Lower leg skin (tissue), 4 donors: ENCODE data around the gene KLF7. TPM values are rescaled to one million over a fixed set of nuclear protein-coding genes. Genes with fewer than 3 reads are reported as not detected.

Experiments
- DNase-seq, 2 donors: peaks; one replicate each; pipeline ENCODE4 v3.0.0-alpha.2; 2019; ENCODE audit warnings: low spot score in 2 of 2
- H3K4me3 ChIP-seq: fragments of 200-600 bp; sonication (generic); 2 replicates; pipeline ENCODE4 v1.5.1; 2017; ENCODE audit warnings: mild to moderate bottlenecking, low read depth; ENCODE audit not compliant: poor library complexity, severe bottlenecking
- CTCF ChIP-seq, 3 donors: fragments of 450-650 bp; IDR thresholded peaks; one replicate each; pipeline ENCODE4 v1.5.1; 2016; ENCODE audit warnings: antibody characterized with exemption in 3 of 3, mild to moderate bottlenecking in 3 of 3, moderate library complexity in 2 of 3
- POLR2A ChIP-seq, 2 donors: fragments of 450-650 bp; IDR thresholded peaks; one replicate each; pipeline ENCODE4 v1.6.1; 2016 to 2017; ENCODE audit warnings: antibody characterized with exemption in 2 of 2, mild to moderate bottlenecking in 1 of 2, moderate library complexity in 1 of 2
- WGBS, 2 donors: methylation state at CpG; one replicate each; pipeline ENCODE4 v1.1.5; 2018; 5-methylcytosine and 5-hydroxymethylcytosine counted together
- intact Hi-C: fragments of 100-400 bp; cut with DNase I; formaldehyde crosslinking; loops from one replicate; pipeline ENCODE4 v1.15.0; 2023; ENCODE audit warnings: low total_unique reads
- total RNA-seq, 4 donors: library from RNA; depleted of rRNA; stranded (reverse); fragments of >200 nt; gene quantifications; one replicate each; pipeline ENCODE4 v1.1.0, GENCODE V29; 2016

KLF7 gene
- total RNA-seq, 4 donors from 2014 or later, result 10.7 to 26.4 (median 13.5) TPM

- intact Hi-C loops, result no loop called here
- DNase-seq, result no peak
- TF ChIP-seq POLR2A (IDR thresholded peaks at IDR 0.05) (no peak), CTCF (IDR thresholded peaks at IDR 0.05) (no peak)
- H3K4me3 ChIP-seq, result no peak overlapping the region
- 58 to 65% methylated on average over 7 of the region's 7 CpGs for WGBS, 2 donors
These were observed 4.3 kb downstream of the KLF7 start for GRCh38 chr2:207161247-207162123.

DNA sequence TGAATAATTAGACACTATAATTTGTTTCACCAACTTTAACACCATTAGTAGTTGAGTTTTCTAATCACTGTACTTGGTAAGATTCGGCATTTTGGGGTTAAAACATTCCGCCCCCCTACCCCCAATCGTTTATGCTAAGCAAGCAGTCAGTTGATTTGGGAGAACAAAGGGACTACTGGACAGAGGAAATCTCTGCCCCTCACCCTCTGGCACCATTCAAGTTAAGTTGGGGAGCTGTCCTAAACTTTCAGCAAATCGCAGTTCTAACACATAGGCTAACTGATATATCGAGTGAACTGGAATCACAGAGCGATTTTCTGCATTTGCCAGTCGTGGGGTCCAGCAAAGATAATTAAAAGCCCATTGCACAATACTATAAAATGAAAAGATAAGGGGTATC, 5.6 kb downstream of the KLF7 start:
- 66 to 83% methylated on average over 7 of the region's 7 CpGs for WGBS, 2 donors
- TF ChIP-seq CTCF (IDR thresholded peaks at IDR 0.05), result no peak
- TF ChIP-seq POLR2A (IDR thresholded peaks at IDR 0.05), result no peak
- DNase-seq, result no peak
- H3K4me3 ChIP-seq, result no peak overlapping the region
- intact Hi-C loops, result no loop called here

- no peak overlapping the region for H3K4me3 ChIP-seq
- DNase-seq, result no peak
- WGBS, 2 donors, result 80 to 88% methylated on average over 4 of the region's 4 CpGs
- no peak for TF ChIP-seq CTCF (IDR thresholded peaks at IDR 0.05)
- intact Hi-C loops, result no loop called here
These were observed 6.7 kb downstream of the KLF7 start for GRCh38 chr2:207159002-207159401.

DNA sequence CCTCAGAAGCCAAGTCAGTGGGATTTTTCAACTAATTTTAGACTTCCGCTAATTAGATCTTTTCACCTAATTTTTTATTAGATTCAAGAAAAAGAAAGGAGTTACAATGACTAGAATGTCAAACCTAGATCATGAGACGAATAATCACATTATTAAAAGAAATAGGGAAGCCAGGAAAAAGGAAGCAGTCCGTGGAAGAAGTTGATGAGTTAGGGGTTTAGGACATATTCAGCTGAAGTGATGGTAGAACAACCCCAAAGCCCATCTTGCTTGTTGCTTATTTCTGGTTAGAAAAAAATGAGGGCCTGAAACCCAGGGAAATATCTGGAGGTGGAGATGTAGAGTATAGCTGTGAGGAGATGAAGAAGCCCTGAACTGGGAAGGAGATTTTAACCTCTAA, 8.0 kb downstream of the KLF7 start:
- intact Hi-C loops, result no loop called here

GRCh38 chr2:207157162-207157481, 8.6 kb downstream of the KLF7 start:
- TF ChIP-seq CTCF (IDR thresholded peaks at IDR 0.05), result no peak
- no peak for TF ChIP-seq POLR2A (IDR thresholded peaks at IDR 0.05)
- WGBS, 2 donors, result 68 to 76% methylated on average over 1 of the region's 1 CpG
- no peak overlapping the region for H3K4me3 ChIP-seq
- intact Hi-C loops, result no loop called here
- no peak for DNase-seq

More for the DNA sequence above, 8.0 kb downstream of the KLF7 start:
- DNase-seq, result no peak
- WGBS, 2 donors, result 83 to 96% methylated on average over 3 of the region's 3 CpGs
- TF ChIP-seq CTCF (IDR thresholded peaks at IDR 0.05), result no peak
- TF ChIP-seq POLR2A (IDR thresholded peaks at IDR 0.05), result no peak
- H3K4me3 ChIP-seq, result no peak overlapping the region
